ENCODE results near the gene C1S.

- TF ChIP-seq, protein P1, sequence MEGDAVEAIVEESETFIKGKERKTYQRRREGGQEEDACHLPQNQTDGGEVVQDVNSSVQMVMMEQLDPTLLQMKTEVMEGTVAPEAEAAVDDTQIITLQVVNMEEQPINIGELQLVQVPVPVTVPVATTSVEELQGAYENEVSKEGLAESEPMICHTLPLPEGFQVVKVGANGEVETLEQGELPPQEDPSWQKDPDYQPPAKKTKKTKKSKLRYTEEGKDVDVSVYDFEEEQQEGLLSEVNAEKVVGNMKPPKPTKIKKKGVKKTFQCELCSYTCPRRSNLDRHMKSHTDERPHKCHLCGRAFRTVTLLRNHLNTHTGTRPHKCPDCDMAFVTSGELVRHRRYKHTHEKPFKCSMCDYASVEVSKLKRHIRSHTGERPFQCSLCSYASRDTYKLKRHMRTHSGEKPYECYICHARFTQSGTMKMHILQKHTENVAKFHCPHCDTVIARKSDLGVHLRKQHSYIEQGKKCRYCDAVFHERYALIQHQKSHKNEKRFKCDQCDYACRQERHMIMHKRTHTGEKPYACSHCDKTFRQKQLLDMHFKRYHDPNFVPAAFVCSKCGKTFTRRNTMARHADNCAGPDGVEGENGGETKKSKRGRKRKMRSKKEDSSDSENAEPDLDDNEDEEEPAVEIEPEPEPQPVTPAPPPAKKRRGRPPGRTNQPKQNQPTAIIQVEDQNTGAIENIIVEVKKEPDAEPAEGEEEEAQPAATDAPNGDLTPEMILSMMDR (IDR thresholded peaks at IDR 0.05) = no peak
- TF ChIP-seq EZH2 (IDR thresholded peaks at IDR 0.05; ENCODE audit: borderline replicate concordance, insufficient read depth, low read depth, low read length, poor library complexity, severe bottlenecking) = no peak
Observed at GRCh38 chr12:7068240-7068993, 7.9 kb downstream of the C1S start.
